T follicular helper cell (primary cell): ENCODE results near the gene MYD88.

Experiments used
- DNase-seq: peaks from one replicate; pipeline ENCODE4 v3.0.0-alpha.2; 2020; ENCODE audit warnings: low read depth
- total RNA-seq, 2 experiments: gene quantifications; one replicate each; lab custom pipeline; 2026; lab: John Stamatoyannopoulos, UW

MYD88 gene
- total RNA-seq = 23.1 to 70.4 reads per million in 2 experiments

- peak; percentile 74 for DNase-seq
Observed at GRCh38 chr3:38138349-38139190, at the start of gene MYD88. Gene MYD88 (plus strand): TSS chr3:38138661. CDS start chr3:38138701, 40 bp downstream.

GRCh38 chr3:38089163-38089562 is 49.3 kb upstream of the MYD88 start:
- DNase-seq = no peak

GRCh38 chr3:38090453-38090852 is 48.0 kb upstream of the MYD88 start:
- no peak for DNase-seq

GRCh38 chr3:38094999-38095398 is 43.5 kb upstream of the MYD88 start:
- no peak for DNase-seq

GRCh38 chr3:38095669-38096483 is 42.6 kb upstream of the MYD88 start:
- no peak for DNase-seq

- no peak for DNase-seq
Observed at GRCh38 chr3:38097446-38098375, 40.8 kb upstream of the MYD88 start.

GRCh38 chr3:38098376-38098723 is 40.1 kb upstream of the MYD88 start:
- no peak for DNase-seq

- DNase-seq = no peak
Observed at GRCh38 chr3:38099518-38099917, 38.9 kb upstream of the MYD88 start.

GRCh38 chr3:38100498-38100897 is 38.0 kb upstream of the MYD88 start:
- DNase-seq = no peak

GRCh38 chr3:38101811-38102443 is 36.5 kb upstream of the MYD88 start:
- DNase-seq = no peak

GRCh38 chr3:38102444-38102814 is 36.0 kb upstream of the MYD88 start:
- DNase-seq = no peak

GRCh38 chr3:38105525-38105924 is 32.9 kb upstream of the MYD88 start:
- DNase-seq = no peak

GRCh38 chr3:38107911-38108648 is 30.4 kb upstream of the MYD88 start:
- DNase-seq = no peak

GRCh38 chr3:38108649-38109579 is 29.5 kb upstream of the MYD88 start:
- DNase-seq = no peak

- no peak for DNase-seq
Observed at GRCh38 chr3:38109580-38110313, 28.7 kb upstream of the MYD88 start.

GRCh38 chr3:38110314-38111050 is 28.0 kb upstream of the MYD88 start:
- no peak for DNase-seq

GRCh38 chr3:38111201-38111600 is 27.3 kb upstream of the MYD88 start:
- DNase-seq = no peak

- DNase-seq = no peak
Observed at GRCh38 chr3:38111696-38112377, 26.6 kb upstream of the MYD88 start.
